SU-DHL-6 (cell line): ENCODE data around the gene SERP1.

Experiments used
- H2AFZ ChIP-seq: fragments of 200-600 bp; sonication (generic); 2 replicates; pipeline ENCODE4 v1.6.1; 2014; ENCODE audit warnings: low read depth, mild to moderate bottlenecking, moderate library complexity, mixed read lengths, antibody characterized with exemption, low read length; ENCODE audit not compliant: severe bottlenecking
- H3F3A ChIP-seq: fragments of 200-600 bp; shearing (Covaris generic); 2 replicates; pipeline ENCODE4 v1.6.0; 2016; ENCODE audit warnings: antibody characterized with exemption, mild to moderate bottlenecking; ENCODE audit not compliant: insufficient read depth
- H3K27ac ChIP-seq: fragments of 200-600 bp; sonication (generic); 2 replicates; pipeline ENCODE4 v1.5.1; 2016; ENCODE audit warnings: low read depth, mild to moderate bottlenecking, low read length, moderate library complexity, mixed read lengths
- H3K27me3 ChIP-seq: fragments of 200-600 bp; sonication (generic), shearing (Covaris generic); 2 replicates; pipeline ENCODE4 v1.6.0; 2014; ENCODE audit warnings: mild to moderate bottlenecking, low read length
- H3K36me3 ChIP-seq: fragments of 200-600 bp; sonication (generic); 2 replicates; pipeline ENCODE4 v1.6.1; 2014; ENCODE audit warnings: mild to moderate bottlenecking, low read length, mixed read lengths
- H3K4me2 ChIP-seq: fragments of 300-600, 200-600 bp; shearing (Covaris generic), sonication (generic); 2 replicates; pipeline ENCODE4 v1.6.0; 2014; ENCODE audit warnings: low read length, low read depth, mild to moderate bottlenecking; ENCODE audit not compliant: poor library complexity, severe bottlenecking
- H3K4me3 ChIP-seq: fragments of 200-600 bp; sonication (generic); 2 replicates; pipeline ENCODE4 v1.5.1; 2014; ENCODE audit warnings: antibody characterized with exemption, low read length, mild to moderate bottlenecking, mixed read lengths; ENCODE audit not compliant: insufficient read depth, poor library complexity, severe bottlenecking
- H3K79me2 ChIP-seq: fragments of 200-600 bp; sonication (generic); 2 replicates; pipeline ENCODE4 v1.6.1; 2014; ENCODE audit warnings: mild to moderate bottlenecking, low read length, moderate library complexity; ENCODE audit not compliant: insufficient read depth
- H3K9ac ChIP-seq: fragments of 200-600 bp; sonication (generic); 2 replicates; pipeline ENCODE4 v1.7.0; 2014; ENCODE audit warnings: mild to moderate bottlenecking, low read length
- H3K9me2 ChIP-seq: fragments of 200-600 bp; sonication (generic); replicated peaks from 2 replicates; pipeline ENCODE4 v1.6.1; 2014; ENCODE audit warnings: low read length; ENCODE audit not compliant: insufficient read depth
- H3K9me3 ChIP-seq: fragments of 200-600 bp; sonication (generic); 2 replicates; pipeline ENCODE4 v1.6.1; 2014; ENCODE audit warnings: low read length, mixed read lengths; ENCODE audit not compliant: insufficient read depth
- H4K20me1 ChIP-seq: fragments of 200-600 bp; sonication (generic); 2 replicates; pipeline ENCODE4 v1.6.1; 2014; ENCODE audit warnings: low read depth, mild to moderate bottlenecking, antibody characterized with exemption, low read length, moderate library complexity, mixed read lengths
- EZH2phosphoT487 ChIP-seq: fragments of 200-600 bp; sonication (generic), shearing (Covaris generic); conservative IDR thresholded peaks from 2 replicates; pipeline ENCODE4 v1.6.1; 2018; ENCODE audit warnings: mild to moderate bottlenecking, antibody characterized with exemption, low read length, moderate library complexity, mixed read lengths
- TF ChIP-seq, protein P1 (sequence below): fragments of 200-600 bp; sonication (generic); IDR thresholded peaks from one replicate; pipeline ENCODE4 v1.5.1; 2017; ENCODE audit warnings: antibody characterized with exemption, mild to moderate bottlenecking, low read length, moderate library complexity; ENCODE audit not compliant: insufficient read depth, poor library complexity, severe bottlenecking

The SERP1 gene

DNA sequence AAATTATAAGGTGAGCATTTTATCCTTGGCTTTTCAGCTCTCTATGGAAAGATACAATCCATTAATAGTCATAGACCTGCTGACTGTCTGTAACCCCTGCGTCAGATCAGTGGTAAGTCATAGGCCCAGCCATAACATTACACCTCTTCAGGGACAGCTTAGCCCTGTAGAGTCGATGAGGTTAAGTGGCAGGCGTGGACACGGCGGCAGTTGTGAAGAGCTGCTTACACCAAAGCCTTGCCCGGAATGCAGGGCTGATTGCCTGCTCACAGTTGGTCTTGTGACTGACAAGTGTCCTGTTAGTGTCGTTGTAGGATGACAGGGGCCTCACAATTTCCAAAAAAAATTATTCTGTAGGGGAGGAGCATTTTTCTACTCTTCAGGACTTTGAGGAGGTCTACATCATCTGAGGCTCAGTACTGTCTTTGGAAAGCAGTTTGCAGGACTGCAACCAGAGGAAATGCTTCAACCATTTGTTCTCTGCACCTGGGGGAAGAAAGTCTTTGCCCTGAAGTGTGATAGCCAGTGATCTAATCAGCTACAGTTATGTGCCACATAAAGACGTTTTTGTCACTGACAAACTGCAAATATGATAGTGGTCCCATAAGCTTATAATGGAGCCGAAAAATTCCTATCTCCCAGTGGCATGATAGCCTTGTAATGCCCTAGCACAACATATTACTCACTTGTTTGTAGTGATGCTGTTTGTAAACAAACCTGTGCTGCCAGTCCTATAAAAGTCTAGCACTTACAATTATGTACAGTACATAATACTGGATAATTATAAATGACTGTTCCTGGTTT, 41.9 kb upstream of the SERP1 start:
- Histone ChIP-seq H3K27me3 (no peaks in the 10 kb centered on the region), H3K9me3 (no peaks in the 10 kb centered on the region), H3K9ac (no peak overlapping the region), H3K27ac (no peak overlapping the region), H4K20me1 (peaks cover 3% of the 10 kb centered on the region; the same call in 1 of the 2 replicates), H3K36me3 (peaks cover 20% of the 10 kb centered on the region), H3K9me2 (no peaks in the 10 kb centered on the region), H2AFZ (no peak overlapping the region), H3K4me3 (no peak overlapping the region), H3F3A (peaks cover 34% of the 10 kb centered on the region), H3K79me2 (peaks cover 34% of the 10 kb centered on the region), H3K4me2 (no peak overlapping the region)
- no peak for TF ChIP-seq EZH2phosphoT487
- TF ChIP-seq, protein P1, sequence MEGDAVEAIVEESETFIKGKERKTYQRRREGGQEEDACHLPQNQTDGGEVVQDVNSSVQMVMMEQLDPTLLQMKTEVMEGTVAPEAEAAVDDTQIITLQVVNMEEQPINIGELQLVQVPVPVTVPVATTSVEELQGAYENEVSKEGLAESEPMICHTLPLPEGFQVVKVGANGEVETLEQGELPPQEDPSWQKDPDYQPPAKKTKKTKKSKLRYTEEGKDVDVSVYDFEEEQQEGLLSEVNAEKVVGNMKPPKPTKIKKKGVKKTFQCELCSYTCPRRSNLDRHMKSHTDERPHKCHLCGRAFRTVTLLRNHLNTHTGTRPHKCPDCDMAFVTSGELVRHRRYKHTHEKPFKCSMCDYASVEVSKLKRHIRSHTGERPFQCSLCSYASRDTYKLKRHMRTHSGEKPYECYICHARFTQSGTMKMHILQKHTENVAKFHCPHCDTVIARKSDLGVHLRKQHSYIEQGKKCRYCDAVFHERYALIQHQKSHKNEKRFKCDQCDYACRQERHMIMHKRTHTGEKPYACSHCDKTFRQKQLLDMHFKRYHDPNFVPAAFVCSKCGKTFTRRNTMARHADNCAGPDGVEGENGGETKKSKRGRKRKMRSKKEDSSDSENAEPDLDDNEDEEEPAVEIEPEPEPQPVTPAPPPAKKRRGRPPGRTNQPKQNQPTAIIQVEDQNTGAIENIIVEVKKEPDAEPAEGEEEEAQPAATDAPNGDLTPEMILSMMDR, result no peak

DNA sequence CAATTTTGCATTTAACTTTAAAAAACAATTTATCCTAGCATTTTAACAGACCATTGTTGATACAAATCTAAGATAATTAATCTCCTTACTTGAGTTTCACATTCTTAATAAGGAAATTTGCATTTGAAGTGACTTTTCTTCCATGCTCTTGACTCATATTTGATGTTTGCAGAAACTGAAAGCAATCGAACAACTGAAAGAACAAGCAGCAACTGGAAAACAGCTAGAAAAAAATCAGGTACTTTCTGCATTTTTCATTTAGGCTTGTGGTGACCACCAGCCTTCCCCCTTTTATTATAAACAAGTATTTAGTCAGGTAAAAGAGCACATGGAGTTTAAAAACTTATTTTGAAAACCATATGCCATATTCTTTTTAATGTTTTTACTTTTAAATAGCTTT, 36.7 kb upstream of the SERP1 start:
- no peak overlapping the region for H3K4me2 ChIP-seq
- peaks cover 27% of the 10 kb centered on the region; the same call in 1 of the 2 replicates for H3K79me2 ChIP-seq
- TF ChIP-seq, protein P1, result no peak
- TF ChIP-seq EZH2phosphoT487, result no peak
- no peaks in the 10 kb centered on the region for H3K27me3 ChIP-seq
- H3K4me3 ChIP-seq, result no peak overlapping the region
- no peak overlapping the region for H3K9ac ChIP-seq
- peaks cover 4% of the 10 kb centered on the region; the same call in 1 of the 2 replicates for H4K20me1 ChIP-seq
- H3K9me2 ChIP-seq, result no peaks in the 10 kb centered on the region
- H3K27ac ChIP-seq, result no peak overlapping the region
- H3F3A ChIP-seq, result peaks cover 39% of the 10 kb centered on the region
- peaks cover 53% of the 10 kb centered on the region for H3K36me3 ChIP-seq
- no peak overlapping the region for H2AFZ ChIP-seq
- H3K9me3 ChIP-seq, result no peaks in the 10 kb centered on the region

DNA sequence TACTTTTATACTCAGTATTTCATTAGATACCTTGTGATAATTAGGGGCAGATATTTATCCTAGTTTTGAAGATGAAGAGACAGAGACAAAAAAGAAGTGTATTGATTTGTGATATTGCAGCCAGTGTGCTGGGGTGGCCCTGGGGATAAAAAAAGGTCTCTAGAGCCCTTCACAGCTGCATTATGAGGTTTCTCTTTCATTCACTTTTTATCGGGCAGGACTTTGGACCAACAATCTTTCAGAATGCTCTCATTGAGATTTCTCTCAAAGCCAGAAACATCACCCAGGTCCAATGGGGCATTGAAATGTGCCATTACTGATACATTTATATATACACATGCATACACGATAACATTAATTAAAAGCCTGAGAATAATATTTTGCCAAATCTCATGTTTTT, 36.3 kb upstream of the SERP1 start:
- Histone ChIP-seq H3K4me2 (no peak overlapping the region), H3K4me3 (no peak overlapping the region), H2AFZ (no peak overlapping the region), H4K20me1 (peaks cover 4% of the 10 kb centered on the region; the same call in 1 of the 2 replicates), H3K79me2 (peaks cover 27% of the 10 kb centered on the region; the same call in 1 of the 2 replicates), H3K27ac (no peak overlapping the region), H3F3A (peaks cover 38% of the 10 kb centered on the region), H3K36me3 (peaks cover 53% of the 10 kb centered on the region), H3K27me3 (no peaks in the 10 kb centered on the region), H3K9me3 (no peaks in the 10 kb centered on the region), H3K9ac (no peak overlapping the region), H3K9me2 (no peaks in the 10 kb centered on the region)
- TF ChIP-seq, protein P1, result no peak
- TF ChIP-seq EZH2phosphoT487, result no peak
